Measurements from ENCODE around the gene KNDC1. TPM values are rescaled to one million over a fixed set of nuclear protein-coding genes. Genes with fewer than 3 reads are reported as not detected.

Gene KNDC1
- total RNA-seq, 1 donor from 2014 or later: 10.3 TPM

- DNase-seq (no peak), ATAC-seq (no peak)
- Histone ChIP-seq H3K4me3 (no peak overlapping the region), H3K4me1 (no peaks in the 10 kb centered on the region), H3K36me3 (no peaks in the 10 kb centered on the region), H3K27me3 (ENCODE audit: low read depth) (peaks cover 7% of the 10 kb centered on the region), H3K9me3 (no peaks in the 10 kb centered on the region), H3K27ac (no peak overlapping the region)
- intact Hi-C loops (cut with DNase I): no loop called here
- no peak for TF ChIP-seq CTCF (IDR thresholded peaks at IDR 0.05)
These were observed 21.1 kb downstream of the KNDC1 start for GRCh38 chr10:133180965-133181639.

DNA sequence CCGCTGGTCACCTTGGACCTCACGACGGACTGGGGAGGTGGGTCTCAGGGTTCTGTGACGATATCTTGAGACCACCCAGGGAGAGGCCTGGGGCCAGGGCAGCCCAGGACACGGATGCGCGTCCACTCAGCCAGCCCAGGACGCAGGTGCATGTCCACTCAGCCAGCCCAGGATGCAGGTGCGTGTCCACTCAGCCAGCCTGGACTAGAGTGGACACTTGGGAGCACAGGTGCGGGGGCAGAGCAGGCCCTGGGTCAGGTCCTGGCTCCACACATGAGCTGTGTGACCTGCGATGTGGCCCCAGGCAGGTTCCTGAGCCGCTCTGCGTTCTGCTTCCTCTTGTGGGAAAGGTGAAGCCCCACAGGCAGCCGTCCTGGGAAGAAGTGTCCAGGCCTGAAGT lies 22.2 kb downstream of the KNDC1 start:
- Histone ChIP-seq H3K27ac (no peak overlapping the region), H3K4me1 (no peaks in the 10 kb centered on the region), H3K27me3 (ENCODE audit: low read depth) (peaks cover 12% of the 10 kb centered on the region), H3K36me3 (no peaks in the 10 kb centered on the region), H3K4me3 (no peak overlapping the region), H3K9me3 (no peaks in the 10 kb centered on the region)
- no peak for DNase-seq
- intact Hi-C loops (cut with DNase I): no loop called here
- no peak for ATAC-seq
- TF ChIP-seq CTCF (IDR thresholded peaks at IDR 0.05): no peak

DNA sequence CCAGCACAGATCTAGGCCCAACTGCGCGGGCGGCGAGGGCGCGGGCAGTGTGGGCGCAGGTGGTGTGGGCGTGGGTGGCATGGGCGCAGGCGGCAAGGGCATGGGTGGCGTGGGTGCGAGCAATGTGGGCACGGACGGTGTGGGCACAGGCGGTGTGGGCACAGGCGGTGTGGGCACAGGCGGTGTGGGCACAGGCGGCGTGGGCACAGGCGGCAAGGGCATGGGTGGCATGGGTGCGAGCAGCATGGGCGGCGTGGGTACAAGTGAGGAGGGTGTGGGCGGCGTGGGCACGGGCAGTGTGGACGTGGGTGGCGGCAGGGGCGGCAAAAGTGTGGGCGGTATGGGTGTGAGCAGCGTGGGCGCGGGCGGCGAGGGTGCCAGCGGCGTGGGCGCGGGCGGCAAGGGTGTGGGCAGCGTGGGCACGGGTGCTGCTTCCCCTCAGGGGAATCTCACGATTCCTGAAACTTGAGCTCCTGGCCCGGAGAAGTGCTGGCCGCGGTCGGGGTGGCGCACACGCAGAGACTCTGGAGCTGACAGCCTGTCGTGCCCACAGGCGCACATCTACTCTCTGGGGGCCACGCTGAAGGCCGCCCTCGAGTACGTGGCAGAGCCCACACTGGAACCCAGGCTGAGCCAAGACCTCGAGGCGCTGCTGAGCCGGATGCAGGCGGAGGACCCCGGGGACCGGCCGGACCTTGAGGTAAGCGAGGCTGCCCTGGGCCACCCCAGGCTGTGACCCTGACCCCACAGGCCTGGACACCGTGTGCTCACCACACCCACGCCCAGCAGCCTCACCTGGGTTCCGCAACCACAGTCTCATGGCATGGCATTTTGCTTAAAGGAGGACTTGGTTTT lies 23.0 kb downstream of the KNDC1 start:
- DNase-seq (no peak), ATAC-seq (no peak)
- intact Hi-C loops (cut with DNase I): no loop called here
- H3K4me1 ChIP-seq: no peaks in the 10 kb centered on the region
- H3K36me3 ChIP-seq: no peaks in the 10 kb centered on the region
- peaks cover 12% of the 10 kb centered on the region for H3K27me3 ChIP-seq (ENCODE audit: low read depth)
- no peaks in the 10 kb centered on the region for H3K9me3 ChIP-seq
- no peak overlapping the region for H3K4me3 ChIP-seq
- TF ChIP-seq CTCF (IDR thresholded peaks at IDR 0.05): no peak
- no peak overlapping the region for H3K27ac ChIP-seq

DNA sequence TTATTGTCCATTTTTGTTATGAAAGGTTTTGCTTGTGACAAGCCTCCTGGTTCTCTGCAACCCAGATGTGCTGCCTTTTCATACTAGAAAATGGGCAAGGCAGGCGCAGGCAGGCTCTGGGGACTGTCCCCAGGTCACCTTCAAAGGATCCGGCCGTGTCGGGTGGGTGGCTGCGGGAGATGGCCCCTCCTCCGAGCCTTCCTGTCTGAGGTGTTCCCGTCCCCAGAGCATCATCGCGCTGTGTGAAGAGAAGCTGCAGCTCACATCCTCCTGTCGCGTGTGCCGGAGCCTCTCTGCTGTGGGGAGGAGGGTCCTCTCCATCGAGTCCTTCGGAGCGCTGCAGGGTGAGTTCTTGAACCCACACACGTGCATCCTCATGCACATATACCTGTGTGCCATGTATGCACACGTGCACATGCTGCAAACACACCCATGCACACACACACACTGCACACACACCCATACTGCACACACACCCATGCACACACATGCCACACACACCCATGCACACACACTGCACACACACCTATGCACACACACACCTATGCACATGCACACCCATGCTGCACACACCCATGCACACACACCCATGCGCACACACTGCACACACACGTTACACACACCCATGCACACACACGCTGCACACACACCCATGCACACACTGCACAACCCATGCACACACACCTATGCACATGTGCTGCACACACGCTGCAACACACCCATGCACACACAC lies 23.8 kb downstream of the KNDC1 start:
- intact Hi-C loops (cut with DNase I): no loop called here
- no peak for ATAC-seq
- H3K36me3 ChIP-seq: no peaks in the 10 kb centered on the region

More for the DNA sequence above, 23.8 kb downstream of the KNDC1 start:
- Histone ChIP-seq H3K4me3 (no peak overlapping the region), H3K27me3 (ENCODE audit: low read depth) (peaks cover 12% of the 10 kb centered on the region), H3K4me1 (no peaks in the 10 kb centered on the region), H3K9me3 (no peaks in the 10 kb centered on the region), H3K27ac (no peak overlapping the region)
- no peak for TF ChIP-seq CTCF (IDR thresholded peaks at IDR 0.05)
- no peak for DNase-seq

Measured in lower lobe of right lung (tissue), 2 donors.